ENCODE measurements around the gene CDR2L.
A peak's percentile ranks its signal among the peaks of the same experiment; 100 is the strongest.

Gene CDR2L

GRCh38 chr17:74952431-74953133, 34.9 kb upstream of the CDR2L start:
- FAIRE-seq (no peak), DNase-seq (ENCODE audit: insufficient read length, low spot score) (no peak)
- TF ChIP-seq POLR2A (IDR thresholded peaks at IDR 0.05; ENCODE audit: low read depth, low read length): no peak

- FAIRE-seq: no peak
- no peak for TF ChIP-seq POLR2A (IDR thresholded peaks at IDR 0.05; ENCODE audit: low read depth, low read length)
- DNase-seq (ENCODE audit: insufficient read length, low spot score): no peak
Observed at GRCh38 chr17:74953134-74953687, 34.2 kb upstream of the CDR2L start.

GRCh38 chr17:74954115-74954514, 33.3 kb upstream of the CDR2L start:
- no peak for DNase-seq (ENCODE audit: insufficient read length, low spot score)
- no peak for TF ChIP-seq POLR2A (IDR thresholded peaks at IDR 0.05; ENCODE audit: low read depth, low read length)
- no peak for FAIRE-seq

- TF ChIP-seq POLR2A (IDR thresholded peaks at IDR 0.05; ENCODE audit: low read depth, low read length): no peak
- DNase-seq (ENCODE audit: insufficient read length, low spot score) (no peak), FAIRE-seq (no peak)
Observed at GRCh38 chr17:74954665-74955421, 32.6 kb upstream of the CDR2L start.

GRCh38 chr17:74956093-74956492, 31.3 kb upstream of the CDR2L start:
- no peak for FAIRE-seq
- DNase-seq (ENCODE audit: insufficient read length, low spot score): no peak
- no peak for TF ChIP-seq POLR2A (IDR thresholded peaks at IDR 0.05; ENCODE audit: low read depth, low read length)

GRCh38 chr17:74957935-74958740, 29.3 kb upstream of the CDR2L start:
- no peak for TF ChIP-seq POLR2A (IDR thresholded peaks at IDR 0.05; ENCODE audit: low read depth, low read length)
- FAIRE-seq (no peak), DNase-seq (ENCODE audit: insufficient read length, low spot score) (peak; percentile 92)

GRCh38 chr17:74959826-74960515, 27.5 kb upstream of the CDR2L start:
- peak; percentile 89 for DNase-seq (ENCODE audit: insufficient read length, low spot score)
- no peak for TF ChIP-seq POLR2A (IDR thresholded peaks at IDR 0.05; ENCODE audit: low read depth, low read length)
- FAIRE-seq: no peak

GRCh38 chr17:74960570-74961342, 26.7 kb upstream of the CDR2L start:
- no peak for TF ChIP-seq POLR2A (IDR thresholded peaks at IDR 0.05; ENCODE audit: low read depth, low read length)
- FAIRE-seq (no peak), DNase-seq (ENCODE audit: insufficient read length, low spot score) (no peak)

- DNase-seq (ENCODE audit: insufficient read length, low spot score) (peak; percentile 98), FAIRE-seq (no peak)
- TF ChIP-seq POLR2A (IDR thresholded peaks at IDR 0.05; ENCODE audit: low read depth, low read length): no peak
Observed at GRCh38 chr17:74961657-74962350, 25.6 kb upstream of the CDR2L start.

- DNase-seq (ENCODE audit: insufficient read length, low spot score): no peak
- FAIRE-seq: no peak
- no peak for TF ChIP-seq POLR2A (IDR thresholded peaks at IDR 0.05; ENCODE audit: low read depth, low read length)
Observed at GRCh38 chr17:74962622-74963394, 24.6 kb upstream of the CDR2L start.

GRCh38 chr17:74963656-74964055, 23.8 kb upstream of the CDR2L start:
- TF ChIP-seq POLR2A (IDR thresholded peaks at IDR 0.05; ENCODE audit: low read depth, low read length): no peak
- DNase-seq (ENCODE audit: insufficient read length, low spot score): no peak
- no peak for FAIRE-seq
